Spleen (tissue), 11 donors: ENCODE results near the gene SLC24A3. TPM values are rescaled to one million over a fixed set of nuclear protein-coding genes. Genes with fewer than 3 reads are reported as not detected.
"Not testable (repeated sequence)": the region's sequence is repeated elsewhere in the genome, so short reads cannot be mapped to it uniquely, and the experiment has no call there.

Experiments
- DNase-seq: peaks from one replicate; pipeline ENCODE4 v3.0.0-alpha.2; 2020
- H3K27ac ChIP-seq, 8 donors: fragments of 200-600 bp; sonication (generic) in 7 of 8; 1 replicate in 4 of 8; 2 replicates in 4 of 8; pipeline versions ENCODE4 v1.5.0 to v1.8.0; 2016 to 2021; ENCODE audit warnings: inconsistent platforms in 4 of 8, mild to moderate bottlenecking in 4 of 8, moderate library complexity in 1 of 8
- H3K27me3 ChIP-seq, 7 donors: fragments of 200-600 bp; sonication (generic) in 6 of 7; replicated peaks in 1 of 7; 1 replicate in 4 of 7; 2 replicates in 3 of 7; pipeline versions ENCODE4 v1.5.0 to v1.8.0; 2016 to 2021; ENCODE audit warnings: inconsistent platforms in 3 of 7, mild to moderate bottlenecking in 1 of 7
- H3K36me3 ChIP-seq, 6 donors: fragments of 200-600 bp; sonication (generic) in 5 of 6; 1 replicate in 4 of 6; 2 replicates in 2 of 6; pipeline versions ENCODE4 v1.5.0 to v1.8.0; 2016 to 2021; ENCODE audit warnings: inconsistent platforms in 2 of 6
- H3K4me1 ChIP-seq, 6 donors: fragments of 200-600 bp; sonication (generic) in 5 of 6; 1 replicate in 3 of 6; 2 replicates in 3 of 6; pipeline versions ENCODE4 v1.5.0 to v1.8.0; 2016 to 2021; ENCODE audit warnings: inconsistent platforms in 3 of 6
- H3K4me3 ChIP-seq, 8 donors: fragments of 200-600 bp; sonication (generic) in 7 of 8; 1 replicate in 4 of 8; 2 replicates in 4 of 8; pipeline versions ENCODE4 v1.5.0 to v1.8.0; 2016 to 2021; ENCODE audit warnings: inconsistent platforms in 4 of 8, mild to moderate bottlenecking in 4 of 8, moderate library complexity in 2 of 8
- H3K9me3 ChIP-seq, 8 donors: fragments of 200-600 bp; sonication (generic) in 7 of 8; 1 replicate in 4 of 8; 2 replicates in 4 of 8; pipeline versions ENCODE4 v1.5.0 to v1.8.0; 2016 to 2021; ENCODE audit warnings: inconsistent platforms in 4 of 8
- POLR2A ChIP-seq, 3 donors: fragments of 450-650 bp; IDR thresholded peaks; one replicate each; pipeline ENCODE4 v1.5.1; 2017; ENCODE audit warnings: antibody characterized with exemption in 3 of 3, mild to moderate bottlenecking in 1 of 3
- POLR2AphosphoS5 ChIP-seq, 3 donors: sonication (generic); formaldehyde crosslinking; IDR thresholded peaks; one replicate each; pipeline ENCODE4 v1.5.1; 2017; ENCODE audit warnings: antibody characterized with exemption in 3 of 3
- WGBS, 5 donors: extraction: QIAGEN DNeasy Blood & Tissue Kit in 3 of 5; methylation state at CpG; one replicate each; pipeline versions ENCODE4 v1.1.5 to v1.1.7; 2013 to 2018; 5-methylcytosine and 5-hydroxymethylcytosine counted together
- intact Hi-C: fragments of 100-400 bp; cut with DNase I; formaldehyde crosslinking; loops from one replicate; pipeline ENCODE4 v1.15.0; 2023; ENCODE audit warnings: low total_unique reads
- polyA plus RNA-seq, 3 donors: library from polyadenylated mRNA; stranded (reverse); fragments of 200-250 nt; gene quantifications; one replicate each; pipeline ENCODE4 v1.2.1, GENCODE V29; 2013
- total RNA-seq, 7 donors: library from RNA; depleted of rRNA in 3 of 7; stranded (reverse); fragments of >200 nt in 3 of 7; fragmentation: NEBNext Ultra II Directional in 4 of 7; extraction: Animal tissue kit (Norgen Biotek cat#: 25700) in 4 of 7; gene quantifications; one replicate each; pipeline versions ENCODE4 v1.1.0 to v1.2.1, GENCODE V29; 2016 to 2021
- TF ChIP-seq, protein P1 (sequence below), 11 experiments: fragments of 200-600 bp in 7 of 11; fragments of 450-650 bp in 4 of 11; sonication (generic) in 4 of 11; IDR thresholded peaks in 8 of 11; conservative IDR thresholded peaks in 3 of 11; 1 replicate in 7 of 11; 2 replicates in 4 of 11; pipeline versions ENCODE4 v1.4.0 to v1.8.0; 2016 to 2021; ENCODE audit warnings: antibody characterized with exemption in 11 of 11, inconsistent platforms in 4 of 11, mild to moderate bottlenecking in 1 of 11
- donor health status: healthy with polysubstance abuse.
- donor health status: DM: no; HTN: no; CAD: no; lungs with moderate emphysema.
- donor health status: DM: no; HTN: no; CAD: no.
- donor health status: Bipolar disorder and iron deficiency.
- donor health status: healthy.
- donor health status: DM: no; HTN: no; CAD: no.
- donor health status: DM: yes; HTN: yes; CAD: no.

The SLC24A3 gene
- total and polyA plus RNA-seq, 10 donors: 0.37 to 3.9 (median 2.6) TPM

DNA sequence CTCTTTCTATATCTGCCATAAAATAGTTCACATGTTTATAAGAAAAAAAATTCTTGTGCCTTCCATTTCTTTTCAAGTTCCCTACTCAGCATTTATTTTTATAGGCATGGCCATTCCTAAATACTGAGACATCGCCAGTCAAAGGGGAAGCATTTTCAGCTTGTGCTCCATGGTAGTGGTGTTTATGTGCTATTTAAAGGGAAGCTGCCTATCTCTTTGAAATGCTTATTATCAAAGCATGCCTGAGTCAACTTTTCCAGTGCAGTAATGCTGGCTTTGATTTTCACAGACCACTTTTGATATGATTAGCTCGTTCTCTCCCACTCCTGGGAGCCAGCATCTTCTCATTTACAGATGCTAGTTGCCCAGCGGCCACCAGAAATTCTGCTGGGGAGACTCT lies 421.5 kb downstream of the SLC24A3 start:
- intact Hi-C loops: no loop called here
- WGBS, 5 donors: 75 to 85% (median 77%) methylated on average over 3 of the region's 3 CpGs
- TF ChIP-seq, protein P1, sequence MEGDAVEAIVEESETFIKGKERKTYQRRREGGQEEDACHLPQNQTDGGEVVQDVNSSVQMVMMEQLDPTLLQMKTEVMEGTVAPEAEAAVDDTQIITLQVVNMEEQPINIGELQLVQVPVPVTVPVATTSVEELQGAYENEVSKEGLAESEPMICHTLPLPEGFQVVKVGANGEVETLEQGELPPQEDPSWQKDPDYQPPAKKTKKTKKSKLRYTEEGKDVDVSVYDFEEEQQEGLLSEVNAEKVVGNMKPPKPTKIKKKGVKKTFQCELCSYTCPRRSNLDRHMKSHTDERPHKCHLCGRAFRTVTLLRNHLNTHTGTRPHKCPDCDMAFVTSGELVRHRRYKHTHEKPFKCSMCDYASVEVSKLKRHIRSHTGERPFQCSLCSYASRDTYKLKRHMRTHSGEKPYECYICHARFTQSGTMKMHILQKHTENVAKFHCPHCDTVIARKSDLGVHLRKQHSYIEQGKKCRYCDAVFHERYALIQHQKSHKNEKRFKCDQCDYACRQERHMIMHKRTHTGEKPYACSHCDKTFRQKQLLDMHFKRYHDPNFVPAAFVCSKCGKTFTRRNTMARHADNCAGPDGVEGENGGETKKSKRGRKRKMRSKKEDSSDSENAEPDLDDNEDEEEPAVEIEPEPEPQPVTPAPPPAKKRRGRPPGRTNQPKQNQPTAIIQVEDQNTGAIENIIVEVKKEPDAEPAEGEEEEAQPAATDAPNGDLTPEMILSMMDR (IDR thresholded peaks at IDR 0.05 in 8 of 11, conservative IDR thresholded peaks at IDR 0.05 in 3 of 11): no peak
- TF ChIP-seq POLR2AphosphoS5 (IDR thresholded peaks at IDR 0.05): no peak
- no peak for TF ChIP-seq POLR2A (IDR thresholded peaks at IDR 0.05)
- no peaks in the 10 kb centered on the region for H3K4me1 ChIP-seq
- no peak overlapping the region for H3K27ac ChIP-seq
- H3K27me3 ChIP-seq: no peaks in the 10 kb centered on the region
- no peaks in the 10 kb centered on the region for H3K9me3 ChIP-seq
- no peaks in the 10 kb centered on the region for H3K36me3 ChIP-seq
- DNase-seq: no peak
- H3K4me3 ChIP-seq: no peak overlapping the region

GRCh38 chr20:19639471-19640045 lies 427.1 kb downstream of the SLC24A3 start:
- H3K27me3 ChIP-seq, intact Hi-C loops, DNase-seq, H3K4me1 ChIP-seq, H3K36me3 ChIP-seq, H3K27ac ChIP-seq, H3K4me3 ChIP-seq, H3K9me3 ChIP-seq: not testable (repeated sequence)
- whole genome bisulfite sequencing, 5 donors: 95 to 99% (median 96%) methylated on average over 16 to 32 of the region's 32 CpGs

GRCh38 chr20:19642860-19643259 lies 430.4 kb downstream of the SLC24A3 start:
- H3K27ac ChIP-seq: no peak overlapping the region
- no peak for DNase-seq
- intact Hi-C loops: no loop called here
- no peaks in the 10 kb centered on the region for H3K36me3 ChIP-seq
- H3K9me3 ChIP-seq: no peaks in the 10 kb centered on the region
- H3K4me3 ChIP-seq: no peak overlapping the region
- TF ChIP-seq POLR2AphosphoS5 (IDR thresholded peaks at IDR 0.05): no peak
- TF ChIP-seq, protein P1 (IDR thresholded peaks at IDR 0.05 in 8 of 11, conservative IDR thresholded peaks at IDR 0.05 in 3 of 11): no peak
- no peak for TF ChIP-seq POLR2A (IDR thresholded peaks at IDR 0.05)
- no peaks in the 10 kb centered on the region for H3K27me3 ChIP-seq
- WGBS, 5 donors: 78 to 91% (median 83%) methylated on average over 4 of the region's 4 CpGs
- no peaks in the 10 kb centered on the region for H3K4me1 ChIP-seq

- 67 to 83% (median 76%) methylated on average over 7 to 9 of the region's 9 CpGs for WGBS, 5 donors
- Histone ChIP-seq H3K9me3 (no peaks in the 10 kb centered on the region), H3K4me3 (no peak overlapping the region), H3K27ac (no peak overlapping the region), H3K4me1 (no peaks in the 10 kb centered on the region), H3K27me3 (no peaks in the 10 kb centered on the region), H3K36me3 (no peaks in the 10 kb centered on the region)
- DNase-seq: no peak
- TF ChIP-seq, protein P1 (IDR thresholded peaks at IDR 0.05 in 8 of 11, conservative IDR thresholded peaks at IDR 0.05 in 3 of 11): no peak
- TF ChIP-seq POLR2AphosphoS5 (IDR thresholded peaks at IDR 0.05) (no peak), POLR2A (IDR thresholded peaks at IDR 0.05) (no peak)
- intact Hi-C loops: no loop called here
Measured at GRCh38 chr20:19644085-19644484, 431.6 kb downstream of the SLC24A3 start.

DNA sequence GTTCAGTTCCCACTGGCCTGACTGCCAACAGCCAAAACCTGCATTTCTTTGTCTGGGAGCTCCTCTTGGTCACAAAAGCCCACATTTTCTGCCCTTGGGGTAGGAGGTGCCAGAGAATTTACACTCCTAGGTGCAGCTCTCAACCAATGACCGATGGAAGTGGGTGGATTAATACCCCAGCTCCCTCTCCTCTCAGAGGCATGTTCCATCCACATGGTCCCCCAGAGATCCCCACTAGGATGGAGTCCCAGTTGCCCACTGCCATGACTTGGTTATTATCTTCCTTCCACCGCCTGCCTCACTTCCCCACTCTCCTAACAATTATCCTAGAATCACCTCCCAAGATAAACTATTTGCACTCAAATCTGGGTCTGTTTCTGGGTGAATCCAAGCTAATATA lies 434.5 kb downstream of the SLC24A3 start:
- Histone ChIP-seq H3K27ac (no peak overlapping the region), H3K9me3 (peaks cover 0 to 8% (median 0%) of the 10 kb centered on the region in 8 donors), H3K4me3 (no peak overlapping the region), H3K36me3 (no peaks in the 10 kb centered on the region), H3K27me3 (no peaks in the 10 kb centered on the region), H3K4me1 (no peaks in the 10 kb centered on the region)
- intact Hi-C loops: no loop called here
- no peak for DNase-seq
- WGBS, 5 donors: 85 to 100% (median 91%) methylated on average over 2 of the region's 2 CpGs
- TF ChIP-seq POLR2AphosphoS5 (IDR thresholded peaks at IDR 0.05): no peak
- TF ChIP-seq, protein P1 (IDR thresholded peaks at IDR 0.05 in 8 of 11, conservative IDR thresholded peaks at IDR 0.05 in 3 of 11): no peak
- no peak for TF ChIP-seq POLR2A (IDR thresholded peaks at IDR 0.05)
